HL-60 (cell line): ENCODE data around the gene GH2.

Experiments
- DNase-seq, 2 experiments: peaks; one replicate each; pipeline ENCODE4 v3.0.0-alpha.2; 2010 to 2020; ENCODE audit warnings: low read depth in 1 of 2, low spot score in 1 of 2
- H3K27ac ChIP-seq: fragments of 250-450 bp; sonication (Bioruptor Pico); replicated peaks from 2 replicates; pipeline ENCODE4 v1.5.1; 2020; ENCODE audit warnings: mild to moderate bottlenecking, moderate library complexity
- H3K27me3 ChIP-seq: fragments of 250-450 bp; sonication (Bioruptor Pico); 2 replicates; pipeline ENCODE4 v1.5.1; 2021; ENCODE audit warnings: mild to moderate bottlenecking, moderate library complexity; ENCODE audit not compliant: insufficient read depth, poor library complexity, severe bottlenecking
- H3K4me3 ChIP-seq: replicated peaks from 2 replicates; pipeline ENCODE4 v1.5.1; 2011; ENCODE audit warnings: mild to moderate bottlenecking, control low read depth, low read length; ENCODE audit not compliant: insufficient read depth
- CTCF ChIP-seq: IDR thresholded peaks from one replicate; pipeline ENCODE4 v1.5.1; 2011; ENCODE audit warnings: low read length, control low read depth, inconsistent platforms; ENCODE audit not compliant: insufficient read depth
- GABPA ChIP-seq: IDR thresholded peaks from 2 replicates; pipeline ENCODE4 v1.6.1; 2012; ENCODE audit warnings: low read depth
- POLR2AphosphoS5 ChIP-seq: IDR thresholded peaks from 2 replicates; pipeline ENCODE4 v1.6.1; 2012; ENCODE audit warnings: low read depth
- REST ChIP-seq: IDR thresholded peaks from 2 replicates; pipeline ENCODE4 v1.6.1; 2012; ENCODE audit warnings: low read depth; ENCODE audit not compliant: insufficient replicate concordance
- SPI1 ChIP-seq: IDR thresholded peaks from 2 replicates; pipeline ENCODE4 v1.6.1; 2012; ENCODE audit warnings: low read depth, mild to moderate bottlenecking, borderline replicate concordance

The GH2 gene

GRCh38 chr17:63837480-63837879, 44.3 kb downstream of the GH2 start:
- Histone ChIP-seq H3K27ac (no peak overlapping the region), H3K4me3 (no peak overlapping the region), H3K27me3 (no peaks in the 10 kb centered on the region)
- DNase-seq, result no peak
- no peak for TF ChIP-seq GABPA
- no peak for TF ChIP-seq SPI1
- TF ChIP-seq REST, result no peak
- no peak for TF ChIP-seq CTCF
- TF ChIP-seq POLR2AphosphoS5, result no peak

GRCh38 chr17:63836811-63837210, 44.9 kb downstream of the GH2 start:
- TF ChIP-seq REST, result no peak
- no peak for TF ChIP-seq POLR2AphosphoS5
- TF ChIP-seq CTCF, result no peak
- TF ChIP-seq SPI1, result no peak
- no peak for TF ChIP-seq GABPA
- H3K27ac ChIP-seq, result no peak overlapping the region
- no peak for DNase-seq
- no peaks in the 10 kb centered on the region for H3K27me3 ChIP-seq
- H3K4me3 ChIP-seq, result no peak overlapping the region

GRCh38 chr17:63835167-63835720, 46.5 kb downstream of the GH2 start:
- Histone ChIP-seq H3K27me3 (no peaks in the 10 kb centered on the region), H3K27ac (no peak overlapping the region), H3K4me3 (no peak overlapping the region)
- DNase-seq, result no peak
- no peak for TF ChIP-seq GABPA
- no peak for TF ChIP-seq POLR2AphosphoS5
- TF ChIP-seq REST, result no peak
- TF ChIP-seq SPI1, result no peak
- no peak for TF ChIP-seq CTCF
